ENCODE measurements around the gene TM4SF1.
"Not testable (repeated sequence)": the region's sequence is repeated elsewhere in the genome, so short reads cannot be mapped to it uniquely, and the experiment has no call there.

Gene TM4SF1

GRCh38 chr3:149383703-149384102 lies 6.3 kb upstream of the TM4SF1 start:
- no peaks in the 10 kb centered on the region for H3K27me3 ChIP-seq (ENCODE audit: control insufficient read depth, insufficient read depth, low read length)

GRCh38 chr3:149382518-149382917 lies 5.1 kb upstream of the TM4SF1 start:
- Histone ChIP-seq H3K27ac (ENCODE audit: low read depth, low read length) (no peak overlapping the region), H3K9me3 (ENCODE audit: control insufficient read depth, insufficient read depth, low read depth, low read length) (peaks cover 6% of the 10 kb centered on the region; the same call in 1 of the 2 replicates), H3K9ac (ENCODE audit: low read length) (no peak overlapping the region), H3K4me1 (ENCODE audit: control insufficient read depth, insufficient read depth, low read length) (peaks cover 9% of the 10 kb centered on the region), H3K4me3 (ENCODE audit: low read depth, low read length) (no peak overlapping the region), H3K27me3 (ENCODE audit: control insufficient read depth, insufficient read depth, low read length) (no peaks in the 10 kb centered on the region), H3K36me3 (ENCODE audit: control insufficient read depth, insufficient read depth, low read length) (no peaks in the 10 kb centered on the region)

More at GRCh38 chr3:149383703-149384102, 6.3 kb upstream of the TM4SF1 start:
- no peaks in the 10 kb centered on the region for H3K36me3 ChIP-seq (ENCODE audit: control insufficient read depth, insufficient read depth, low read length)
- H3K9ac ChIP-seq (ENCODE audit: low read length), result no peak overlapping the region
- H3K27ac ChIP-seq (ENCODE audit: low read depth, low read length), result no peak overlapping the region
- no peak overlapping the region for H3K4me3 ChIP-seq (ENCODE audit: low read depth, low read length)
- H3K9me3 ChIP-seq (ENCODE audit: control insufficient read depth, insufficient read depth, low read depth, low read length), result peaks cover 6% of the 10 kb centered on the region; the same call in 1 of the 2 replicates
- peaks cover 9% of the 10 kb centered on the region for H3K4me1 ChIP-seq (ENCODE audit: control insufficient read depth, insufficient read depth, low read length)

GRCh38 chr3:149382101-149382467 lies 4.6 kb upstream of the TM4SF1 start:
- Histone ChIP-seq H3K36me3 (ENCODE audit: control insufficient read depth, insufficient read depth, low read length) (no peaks in the 10 kb centered on the region), H3K9ac (ENCODE audit: low read length) (no peak overlapping the region), H3K27ac (ENCODE audit: low read depth, low read length) (no peak overlapping the region), H3K9me3 (ENCODE audit: control insufficient read depth, insufficient read depth, low read depth, low read length) (peaks cover 6% of the 10 kb centered on the region; the same call in 1 of the 2 replicates), H3K27me3 (ENCODE audit: control insufficient read depth, insufficient read depth, low read length) (no peaks in the 10 kb centered on the region), H3K4me3 (ENCODE audit: low read depth, low read length) (no peak overlapping the region), H3K4me1 (ENCODE audit: control insufficient read depth, insufficient read depth, low read length) (peaks cover 8% of the 10 kb centered on the region)

- Histone ChIP-seq H3K4me1 (ENCODE audit: control insufficient read depth, insufficient read depth, low read length) (peaks cover 5% of the 10 kb centered on the region), H3K4me3 (ENCODE audit: low read depth, low read length) (no peak overlapping the region), H3K9ac (ENCODE audit: low read length) (no peak overlapping the region), H3K27me3 (ENCODE audit: control insufficient read depth, insufficient read depth, low read length) (no peaks in the 10 kb centered on the region), H3K36me3 (ENCODE audit: control insufficient read depth, insufficient read depth, low read length) (no peaks in the 10 kb centered on the region), H3K27ac (ENCODE audit: low read depth, low read length) (no peak overlapping the region), H3K9me3 (ENCODE audit: control insufficient read depth, insufficient read depth, low read depth, low read length) (peaks cover 6% of the 10 kb centered on the region; the same call in 1 of the 2 replicates)
Measured at GRCh38 chr3:149381173-149382100, 4.0 kb upstream of the TM4SF1 start.

- not testable (repeated sequence) for H3K27ac ChIP-seq (ENCODE audit: low read depth, low read length); H3K27me3 ChIP-seq (ENCODE audit: control insufficient read depth, insufficient read depth, low read length); H3K9ac ChIP-seq (ENCODE audit: low read length); H3K4me1 ChIP-seq (ENCODE audit: control insufficient read depth, insufficient read depth, low read length); H3K9me3 ChIP-seq (ENCODE audit: control insufficient read depth, insufficient read depth, low read depth, low read length); H3K4me3 ChIP-seq (ENCODE audit: low read depth, low read length); H3K36me3 ChIP-seq (ENCODE audit: control insufficient read depth, insufficient read depth, low read length)
Measured at GRCh38 chr3:149380220-149380619, 2.8 kb upstream of the TM4SF1 start.

- H3K9ac ChIP-seq (ENCODE audit: low read length), result no peak overlapping the region
- H3K4me3 ChIP-seq (ENCODE audit: low read depth, low read length), result no peak overlapping the region
- no peaks in the 10 kb centered on the region for H3K36me3 ChIP-seq (ENCODE audit: control insufficient read depth, insufficient read depth, low read length)
- no peaks in the 10 kb centered on the region for H3K27me3 ChIP-seq (ENCODE audit: control insufficient read depth, insufficient read depth, low read length)
- H3K9me3 ChIP-seq (ENCODE audit: control insufficient read depth, insufficient read depth, low read depth, low read length), result peaks cover 6% of the 10 kb centered on the region; the same call in 1 of the 2 replicates
- peaks cover 5% of the 10 kb centered on the region for H3K4me1 ChIP-seq (ENCODE audit: control insufficient read depth, insufficient read depth, low read length)
- H3K27ac ChIP-seq (ENCODE audit: low read depth, low read length), result no peak overlapping the region
Measured at GRCh38 chr3:149378478-149379309, 1.2 kb upstream of the TM4SF1 start.

GRCh38 chr3:149376718-149377407 lies 586 bp downstream of the TM4SF1 start:
- Histone ChIP-seq H3K4me3 (ENCODE audit: low read depth, low read length) (no peak overlapping the region), H3K9ac (ENCODE audit: low read length) (no peak overlapping the region), H3K27ac (ENCODE audit: low read depth, low read length) (no peak overlapping the region), H3K9me3 (ENCODE audit: control insufficient read depth, insufficient read depth, low read depth, low read length) (peaks cover 6% of the 10 kb centered on the region; the same call in 1 of the 2 replicates), H3K4me1 (ENCODE audit: control insufficient read depth, insufficient read depth, low read length) (peaks cover 5% of the 10 kb centered on the region), H3K36me3 (ENCODE audit: control insufficient read depth, insufficient read depth, low read length) (no peaks in the 10 kb centered on the region), H3K27me3 (ENCODE audit: control insufficient read depth, insufficient read depth, low read length) (no peaks in the 10 kb centered on the region)

GRCh38 chr3:149375501-149376196 lies 1.8 kb downstream of the TM4SF1 start:
- Histone ChIP-seq H3K4me3 (ENCODE audit: low read depth, low read length) (no peak overlapping the region), H3K36me3 (ENCODE audit: control insufficient read depth, insufficient read depth, low read length) (no peaks in the 10 kb centered on the region), H3K27ac (ENCODE audit: low read depth, low read length) (no peak overlapping the region), H3K4me1 (ENCODE audit: control insufficient read depth, insufficient read depth, low read length) (peaks cover 15% of the 10 kb centered on the region), H3K9ac (ENCODE audit: low read length) (no peak overlapping the region), H3K9me3 (ENCODE audit: control insufficient read depth, insufficient read depth, low read depth, low read length) (peaks cover 6% of the 10 kb centered on the region; the same call in 1 of the 2 replicates), H3K27me3 (ENCODE audit: control insufficient read depth, insufficient read depth, low read length) (no peaks in the 10 kb centered on the region)

- Histone ChIP-seq H3K27ac (ENCODE audit: low read depth, low read length) (no peak overlapping the region), H3K9ac (ENCODE audit: low read length) (no peak overlapping the region), H3K4me3 (ENCODE audit: low read depth, low read length) (no peak overlapping the region), H3K9me3 (ENCODE audit: control insufficient read depth, insufficient read depth, low read depth, low read length) (peaks cover 6% of the 10 kb centered on the region; the same call in 1 of the 2 replicates), H3K27me3 (ENCODE audit: control insufficient read depth, insufficient read depth, low read length) (no peaks in the 10 kb centered on the region), H3K36me3 (ENCODE audit: control insufficient read depth, insufficient read depth, low read length) (no peaks in the 10 kb centered on the region), H3K4me1 (ENCODE audit: control insufficient read depth, insufficient read depth, low read length) (peaks cover 21% of the 10 kb centered on the region)
Measured at GRCh38 chr3:149374793-149375500, 2.5 kb downstream of the TM4SF1 start.

- H3K4me1 ChIP-seq (ENCODE audit: control insufficient read depth, insufficient read depth, low read length), result peaks cover 27% of the 10 kb centered on the region
- H3K9ac ChIP-seq (ENCODE audit: low read length), result no peak overlapping the region
- H3K9me3 ChIP-seq (ENCODE audit: control insufficient read depth, insufficient read depth, low read depth, low read length), result peaks cover 6% of the 10 kb centered on the region; the same call in 1 of the 2 replicates
- H3K4me3 ChIP-seq (ENCODE audit: low read depth, low read length), result no peak overlapping the region
- no peaks in the 10 kb centered on the region for H3K27me3 ChIP-seq (ENCODE audit: control insufficient read depth, insufficient read depth, low read length)
- no peaks in the 10 kb centered on the region for H3K36me3 ChIP-seq (ENCODE audit: control insufficient read depth, insufficient read depth, low read length)
- no peak overlapping the region for H3K27ac ChIP-seq (ENCODE audit: low read depth, low read length)
Measured at GRCh38 chr3:149374391-149374790, 3.1 kb downstream of the TM4SF1 start.
